GM18507 (cell line): ENCODE data around the gene RAD52.

Experiments used
- DNase-seq: peaks from one replicate; pipeline ENCODE4 v3.0.0; 2011; ENCODE audit warnings: low read depth; ENCODE audit not compliant: insufficient read length; ENCODE audit errors: extremely low spot score
- FAIRE-seq: peaks from 2 replicates; lab custom pipeline; 2011; peaks lifted over from hg19 to GRCh38; lab: Jason Lieb, UNC

Gene RAD52

DNA sequence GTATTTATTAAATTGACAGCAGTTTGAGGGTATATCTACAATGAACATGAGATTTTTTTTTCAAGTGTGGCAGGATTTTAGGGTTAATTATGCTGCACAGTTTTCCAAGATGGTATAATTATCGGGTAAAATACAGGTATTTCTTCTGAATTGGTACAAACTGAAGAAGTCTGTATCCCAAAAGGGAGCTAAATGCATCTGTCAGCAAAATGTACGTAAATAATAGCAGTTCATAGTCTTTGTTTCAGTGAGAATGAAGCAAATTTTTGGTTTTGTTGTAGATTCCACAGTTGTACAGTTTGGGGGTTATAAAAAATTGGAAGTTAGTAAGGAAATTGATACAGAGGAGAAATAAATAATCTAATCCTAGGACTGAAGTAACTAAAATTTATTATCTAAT lies 63.3 kb downstream of the RAD52 start:
- no peak for DNase-seq
- no peak for FAIRE-seq

DNA sequence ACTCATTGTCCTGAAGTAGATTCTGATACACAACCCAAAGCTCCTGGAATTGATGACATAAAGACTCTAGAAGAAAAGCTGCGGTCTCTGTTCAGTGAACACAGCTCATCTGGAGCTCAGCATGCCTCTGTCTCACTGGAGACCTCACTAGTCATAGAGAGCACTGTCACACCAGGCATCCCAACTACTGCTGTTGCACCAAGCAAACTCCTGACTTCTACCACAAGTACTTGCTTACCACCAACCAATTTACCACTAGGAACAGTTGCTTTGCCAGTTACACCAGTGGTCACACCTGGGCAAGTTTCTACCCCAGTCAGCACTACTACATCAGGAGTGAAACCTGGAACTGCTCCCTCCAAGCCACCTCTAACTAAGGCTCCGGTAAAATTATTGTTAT lies 63.8 kb downstream of the RAD52 start:
- no peak for FAIRE-seq
- DNase-seq: no peak

DNA sequence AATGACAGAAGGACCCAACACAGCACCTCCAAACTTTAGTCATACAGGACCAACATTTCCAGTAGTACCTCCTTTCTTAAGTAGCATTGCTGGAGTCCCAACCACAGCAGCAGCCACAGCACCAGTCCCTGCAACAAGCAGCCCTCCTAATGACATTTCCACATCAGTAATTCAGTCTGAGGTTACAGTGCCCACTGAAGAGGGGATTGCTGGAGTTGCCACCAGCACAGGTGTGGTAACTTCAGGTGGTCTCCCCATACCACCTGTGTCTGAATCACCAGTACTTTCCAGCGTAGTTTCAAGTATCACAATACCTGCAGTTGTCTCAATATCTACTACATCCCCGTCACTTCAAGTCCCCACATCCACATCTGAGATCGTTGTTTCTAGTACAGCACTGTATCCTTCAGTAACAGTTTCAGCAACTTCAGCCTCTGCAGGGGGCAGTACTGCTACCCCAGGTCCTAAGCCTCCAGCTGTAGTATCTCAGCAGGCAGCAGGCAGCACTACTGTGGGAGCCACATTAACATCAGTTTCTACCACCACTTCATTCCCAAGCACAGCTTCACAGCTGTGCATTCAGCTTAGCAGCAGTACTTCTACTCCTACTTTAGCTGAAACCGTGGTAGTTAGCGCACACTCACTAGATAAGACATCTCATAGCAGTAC lies 64.6 kb downstream of the RAD52 start:
- FAIRE-seq: no peak

DNA sequence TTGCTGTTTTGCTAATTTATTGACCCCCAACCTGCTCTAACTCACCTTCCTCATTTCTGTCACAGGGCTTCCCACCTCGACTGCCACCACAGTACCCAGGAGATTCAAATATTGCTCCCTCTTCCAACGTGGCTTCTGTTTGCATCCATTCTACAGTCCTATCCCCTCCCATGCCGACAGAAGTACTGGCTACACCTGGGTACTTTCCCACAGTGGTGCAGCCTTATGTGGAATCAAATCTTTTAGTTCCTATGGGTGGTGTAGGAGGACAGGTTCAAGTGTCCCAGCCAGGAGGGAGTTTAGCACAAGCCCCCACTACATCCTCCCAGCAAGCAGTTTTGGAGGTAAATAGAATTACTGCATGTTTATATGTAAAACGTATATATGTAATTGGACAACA lies 68.8 kb downstream of the RAD52 start:
- no peak for FAIRE-seq

More for the DNA sequence above, 64.6 kb downstream of the RAD52 start:
- no peak for DNase-seq

DNA sequence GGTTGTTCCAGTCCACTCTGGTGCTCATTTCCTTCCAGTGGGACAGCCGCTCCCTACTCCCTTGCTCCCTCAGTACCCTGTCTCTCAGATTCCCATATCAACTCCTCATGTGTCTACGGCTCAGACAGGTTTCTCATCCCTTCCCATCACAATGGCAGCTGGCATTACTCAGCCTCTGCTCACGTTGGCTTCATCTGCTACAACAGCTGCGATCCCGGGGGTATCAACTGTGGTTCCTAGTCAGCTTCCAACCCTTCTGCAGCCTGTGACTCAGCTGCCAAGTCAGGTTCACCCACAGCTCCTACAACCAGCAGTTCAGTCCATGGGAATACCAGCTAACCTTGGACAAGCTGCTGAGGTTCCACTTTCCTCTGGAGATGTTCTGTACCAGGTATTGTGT lies 69.9 kb downstream of the RAD52 start:
- FAIRE-seq: no peak
- no peak for DNase-seq

More for the DNA sequence above, 68.8 kb downstream of the RAD52 start:
- DNase-seq: no peak

DNA sequence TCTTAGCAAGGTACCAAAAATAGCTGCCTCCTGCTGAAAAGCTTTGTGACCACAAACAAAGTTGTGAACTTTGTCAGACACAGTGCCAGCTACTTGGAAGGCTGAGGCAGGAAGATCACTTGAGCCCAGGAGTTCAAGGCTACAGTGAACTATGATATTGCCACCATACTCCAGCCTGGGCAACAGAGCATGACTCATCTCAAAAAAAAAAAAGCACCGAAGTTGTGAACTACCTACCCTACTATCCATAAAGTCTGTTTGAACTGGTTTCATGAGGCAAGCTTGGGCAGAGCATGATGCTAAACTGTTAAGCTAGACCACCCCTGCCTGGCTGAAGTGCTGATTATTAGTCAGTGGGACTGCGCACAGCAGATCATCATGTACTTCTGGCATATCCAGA lies 75.5 kb downstream of the RAD52 start:
- FAIRE-seq: no peak

DNA sequence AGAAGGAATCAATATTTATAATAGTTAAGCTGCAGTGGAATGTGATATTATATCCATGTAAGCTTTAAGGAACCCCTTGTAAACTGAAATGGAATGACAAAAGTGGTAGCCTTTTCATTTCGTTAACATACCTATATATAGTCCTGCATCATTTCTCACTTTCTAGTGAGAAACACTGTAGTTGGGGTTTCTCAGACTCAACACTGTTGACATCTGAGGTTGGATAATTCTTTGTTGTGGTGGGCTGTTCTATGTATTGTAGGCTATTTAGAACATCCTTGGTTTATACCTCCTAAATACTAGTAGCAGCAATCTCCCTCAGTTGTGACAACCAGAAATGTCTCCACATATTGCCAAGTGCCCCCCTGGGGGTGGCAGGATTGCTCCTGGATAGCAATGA lies 79.1 kb downstream of the RAD52 start:
- DNase-seq (no peak), FAIRE-seq (no peak)

More for the DNA sequence above, 75.5 kb downstream of the RAD52 start:
- no peak for DNase-seq

DNA sequence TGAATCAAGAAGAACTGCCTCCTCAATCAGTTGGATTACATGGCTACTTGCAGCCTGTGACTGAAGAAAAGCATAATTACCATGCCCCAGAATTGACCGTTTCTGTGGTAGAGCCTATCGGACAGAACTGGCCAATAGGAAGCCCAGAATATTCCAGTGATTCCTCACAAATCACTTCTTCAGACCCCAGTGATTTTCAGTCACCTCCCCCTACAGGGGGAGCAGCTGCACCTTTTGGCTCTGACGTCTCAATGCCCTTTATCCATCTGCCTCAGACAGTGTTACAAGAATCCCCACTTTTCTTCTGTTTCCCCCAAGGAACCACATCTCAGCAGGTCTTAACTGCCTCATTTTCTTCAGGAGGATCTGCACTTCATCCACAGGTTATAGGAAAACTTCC lies 80.8 kb downstream of the RAD52 start:
- DNase-seq (no peak), FAIRE-seq (no peak)

DNA sequence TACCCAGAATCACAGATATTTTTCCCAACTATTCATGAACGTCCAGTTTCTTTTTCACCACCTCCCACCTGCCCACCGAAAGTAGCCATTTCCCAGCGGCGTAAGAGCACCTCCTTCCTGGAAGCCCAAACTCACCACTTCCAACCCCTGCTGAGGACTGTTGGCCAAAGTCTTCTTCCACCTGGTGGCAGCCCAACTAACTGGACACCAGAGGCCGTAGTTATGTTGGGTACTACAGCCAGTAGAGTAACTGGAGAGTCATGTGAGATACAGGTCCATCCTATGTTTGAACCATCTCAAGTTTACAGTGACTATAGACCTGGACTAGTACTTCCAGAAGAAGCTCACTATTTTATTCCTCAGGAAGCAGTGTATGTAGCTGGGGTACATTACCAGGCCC lies 81.6 kb downstream of the RAD52 start:
- no peak for DNase-seq
- FAIRE-seq: no peak

DNA sequence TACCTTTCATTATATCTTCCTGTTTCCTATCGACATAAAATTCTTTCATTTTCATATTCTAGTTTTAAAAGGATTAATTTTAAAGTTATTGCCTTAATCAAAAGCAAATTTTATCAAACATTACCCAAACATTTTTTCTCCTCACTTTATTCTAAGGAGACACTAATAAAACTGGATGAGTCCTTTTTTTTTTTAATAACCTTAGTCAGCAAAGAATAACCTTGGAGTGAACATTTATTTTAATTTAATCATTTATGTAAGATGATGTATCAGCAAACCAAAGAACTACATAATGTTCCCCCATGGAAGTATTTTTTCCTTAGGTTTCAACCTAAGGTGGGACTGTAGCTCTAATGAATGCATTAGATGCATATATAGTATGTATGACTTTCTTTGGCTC lies 83.9 kb downstream of the RAD52 start:
- no peak for DNase-seq
- no peak for FAIRE-seq

DNA sequence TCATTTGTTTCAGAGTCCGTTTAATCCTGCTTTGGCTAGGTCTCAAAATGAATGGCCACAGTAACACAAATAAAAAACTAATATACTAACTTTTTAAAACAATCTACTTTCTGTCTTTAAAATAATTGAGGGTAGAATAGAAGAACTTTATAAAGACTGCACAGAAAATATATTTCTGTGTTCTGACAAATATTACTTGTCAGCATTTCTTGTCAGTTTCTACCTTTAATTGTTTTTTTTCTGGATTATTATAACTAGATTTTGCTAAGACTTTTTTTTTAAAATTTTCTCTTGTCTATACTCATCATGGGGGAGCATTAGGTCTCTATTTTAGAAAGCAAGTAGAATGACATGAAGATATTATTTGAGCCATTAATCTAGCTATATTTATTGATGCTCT lies 86.2 kb downstream of the RAD52 start:
- FAIRE-seq (no peak), DNase-seq (no peak)

DNA sequence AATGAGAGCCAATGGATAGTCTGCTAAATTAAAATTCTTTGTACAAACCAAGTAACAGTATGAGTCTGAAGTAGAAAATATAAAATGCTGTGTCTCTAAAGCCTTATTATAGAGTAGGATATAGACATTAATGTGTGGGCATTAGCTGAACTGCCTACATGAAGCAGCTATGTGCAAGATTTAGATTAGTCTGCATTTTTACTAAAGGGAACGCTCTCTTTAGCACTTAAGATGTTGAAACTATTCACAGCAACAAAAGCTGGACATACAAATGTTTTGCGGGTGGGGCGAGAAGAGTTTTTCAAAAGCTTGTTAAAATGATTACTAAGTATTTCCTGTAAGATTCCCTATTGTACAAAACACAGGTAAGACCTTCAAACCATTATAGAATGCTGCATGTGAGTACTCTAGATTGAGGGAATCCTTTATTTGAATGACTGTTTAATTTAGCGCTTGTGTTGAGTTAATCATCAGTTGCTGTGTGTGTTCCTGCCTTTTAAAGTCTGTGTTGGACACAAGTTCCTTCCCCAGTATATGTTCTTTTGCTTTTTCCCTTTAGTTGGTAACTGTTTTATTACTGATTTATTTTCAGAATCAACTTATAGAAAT lies 87.1 kb downstream of the RAD52 start:
- DNase-seq (no peak), FAIRE-seq (no peak)
